GM23338 (cell line): ENCODE results near the gene GNA15. TPM values are rescaled to one million over a fixed set of nuclear protein-coding genes. Genes with fewer than 3 reads are reported as not detected.

ENCODE experiments used
- ATAC-seq: fragments of 200-7000 bp; cut with Tn5 transposase; 3 replicates; pipeline ENCODE4 v1.9.1; 2020
- DNase-seq: peaks from one replicate; pipeline ENCODE4 v3.0.0-alpha.2; 2015; ENCODE audit warnings: low spot score
- H2AFZ ChIP-seq: fragments of 200-600 bp; sonication (generic); 2 replicates; pipeline ENCODE4 v1.8.0; 2016; ENCODE audit warnings: antibody characterized with exemption, mild to moderate bottlenecking, moderate library complexity
- H3F3A ChIP-seq: fragments of 200-600 bp; sonication (generic); replicated peaks from 2 replicates; pipeline ENCODE4 v1.8.0; 2017; ENCODE audit warnings: antibody characterized with exemption, mixed run types, low read depth
- H3K27ac ChIP-seq: fragments of 200-600 bp; sonication (generic); 2 replicates; pipeline ENCODE4 v1.6.1; 2016; ENCODE audit warnings: low read depth
- H3K27me3 ChIP-seq: fragments of 200-600 bp; sonication (generic); 2 replicates; pipeline ENCODE4 v1.8.0; 2016; ENCODE audit warnings: mild to moderate bottlenecking, mixed run types, moderate library complexity; ENCODE audit not compliant: insufficient read depth
- H3K36me3 ChIP-seq: fragments of 200-600 bp; sonication (generic); 2 replicates; pipeline ENCODE4 v1.8.0; 2016; ENCODE audit warnings: mild to moderate bottlenecking; ENCODE audit not compliant: insufficient read depth
- H3K4me1 ChIP-seq: fragments of 200-600 bp; sonication (generic); 2 replicates; pipeline ENCODE4 v1.8.0; 2016; ENCODE audit warnings: mild to moderate bottlenecking, moderate library complexity; ENCODE audit not compliant: insufficient read depth
- H3K4me2 ChIP-seq: fragments of 200-600 bp; sonication (generic); 2 replicates; pipeline ENCODE4 v1.7.1; 2017; ENCODE audit warnings: mixed run types
- H3K4me3 ChIP-seq: fragments of 200-600 bp; sonication (generic); 2 replicates; pipeline ENCODE4 v1.6.1; 2016; ENCODE audit warnings: mixed run types
- H3K79me2 ChIP-seq: fragments of 200-600 bp; sonication (generic); replicated peaks from 2 replicates; pipeline ENCODE4 v1.8.0; 2017; ENCODE audit warnings: mild to moderate bottlenecking; ENCODE audit not compliant: insufficient read depth
- H3K9me2 ChIP-seq: fragments of 200-600 bp; sonication (generic); 2 replicates; pipeline ENCODE4 v1.8.0; 2017; ENCODE audit not compliant: insufficient read depth
- H4K20me1 ChIP-seq: fragments of 200-600 bp; sonication (generic); replicated peaks from 2 replicates; pipeline ENCODE4 v1.8.0; 2017; ENCODE audit warnings: mild to moderate bottlenecking; ENCODE audit not compliant: insufficient read depth
- H3K27ac Mint-ChIP-seq: 2 replicates; pipeline ENCODE4 v1.8.0; 2020; ENCODE audit warnings: inconsistent platforms, mild to moderate bottlenecking, moderate library complexity, mixed read lengths
- H3K27me3 Mint-ChIP-seq: 3 replicates; pipeline ENCODE4 v1.8.0; 2022; ENCODE audit warnings: low read depth, mild to moderate bottlenecking, moderate library complexity, mixed read lengths, inconsistent platforms; ENCODE audit not compliant: insufficient read depth, poor library complexity
- H3K36me3 Mint-ChIP-seq: 3 replicates; pipeline ENCODE4 v1.8.0; 2021; ENCODE audit warnings: low read depth, mild to moderate bottlenecking, inconsistent platforms, moderate library complexity, mixed read lengths
- H3K4me1 Mint-ChIP-seq: 3 replicates; pipeline ENCODE4 v1.8.0; 2020; ENCODE audit warnings: mild to moderate bottlenecking, inconsistent platforms, mixed read lengths
- H3K4me3 Mint-ChIP-seq: 3 replicates; pipeline ENCODE4 v1.8.0; 2021; ENCODE audit warnings: moderate library complexity, mild to moderate bottlenecking, inconsistent platforms, mixed read lengths
- H3K9me3 Mint-ChIP-seq: 3 replicates; pipeline ENCODE4 v1.8.0; 2020; ENCODE audit warnings: moderate library complexity, mild to moderate bottlenecking, inconsistent platforms, mixed read lengths
- CTCF ChIP-seq, 2 experiments: fragments of 200-600 bp in 1 of 2; sonication (generic) in 1 of 2; conservative IDR thresholded peaks; 2 replicates each; pipeline versions ENCODE4 v1.5.1 to v1.6.1; 2016 to 2017; ENCODE audit warnings: antibody characterized with exemption in 2 of 2, low read depth in 2 of 2, mild to moderate bottlenecking in 2 of 2, moderate library complexity in 1 of 2
- ETS1 ChIP-seq: IDR thresholded peaks from 2 replicates; pipeline ENCODE4 v1.6.1; 2016; ENCODE audit warnings: antibody characterized with exemption
- EZH2 ChIP-seq: fragments of 200-600 bp; sonication (generic); IDR thresholded peaks from one replicate; pipeline ENCODE4 v1.8.0; 2017; ENCODE audit warnings: antibody characterized with exemption, mild to moderate bottlenecking, low read depth; ENCODE audit not compliant: unreplicated experiment
- EZH2phosphoT487 ChIP-seq: fragments of 200-600 bp; sonication (generic); IDR thresholded peaks from one replicate; pipeline ENCODE4 v1.8.1; 2018; ENCODE audit warnings: antibody characterized with exemption; ENCODE audit not compliant: unreplicated experiment
- JUNB ChIP-seq: IDR thresholded peaks from one replicate; pipeline ENCODE4 v1.6.1; 2016; ENCODE audit warnings: antibody characterized with exemption; ENCODE audit not compliant: unreplicated experiment
- NANOG ChIP-seq: IDR thresholded peaks from 2 replicates; pipeline ENCODE4 v1.6.1; 2016; ENCODE audit warnings: antibody characterized with exemption, borderline replicate concordance
- POLR2AphosphoS5 ChIP-seq: IDR thresholded peaks from 2 replicates; pipeline ENCODE4 v1.6.1; 2016; ENCODE audit warnings: antibody characterized with exemption, low read depth
- REST ChIP-seq: IDR thresholded peaks from one replicate; pipeline ENCODE4 v1.6.1; 2018; ENCODE audit warnings: antibody characterized with exemption; ENCODE audit not compliant: unreplicated experiment
- STAT1 ChIP-seq: IDR thresholded peaks from one replicate; pipeline ENCODE4 v1.6.1; 2016; ENCODE audit warnings: antibody characterized with exemption; ENCODE audit not compliant: unreplicated experiment
- ZNF114 ChIP-seq: fragments of 250-450 bp; sonication (Bioruptor Pico); IDR thresholded peaks from 2 replicates; pipeline ENCODE4 v1.5.0; 2020; ENCODE audit warnings: mild to moderate bottlenecking, moderate library complexity
- ZNF331 ChIP-seq: fragments of 250-450 bp; sonication (Bioruptor Pico); IDR thresholded peaks from 2 replicates; pipeline ENCODE4 v1.5.0; 2020; ENCODE audit warnings: low read depth, mild to moderate bottlenecking, moderate library complexity
- polyA plus RNA-seq: library from polyadenylated mRNA; unstranded; fragments of >200 nt; fragmentation: Nextera tagmentation; extraction: Ambion mirVana; gene quantifications from 2 replicates; pipeline ENCODE4 v1.2.1, GENCODE V29; 2016
- total RNA-seq: library from RNA; depleted of rRNA; stranded (reverse); fragments of >200 nt; shearing (Covaris generic); gene quantifications from 2 replicates; pipeline ENCODE4 v1.2.3, GENCODE V29; 2014

GNA15 gene
- total and polyA plus RNA-seq, 2 experiments from 2014 or later = 0.14 to 0.31 TPM

GRCh38 chr19:3203805-3204645 lies 68.2 kb downstream of the GNA15 start (continued):
- TF ChIP-seq REST = no peak

GRCh38 chr19:3204646-3205275 lies 68.9 kb downstream of the GNA15 start:
- Histone ChIP-seq H3K36me3 (peaks cover 12% of the 10 kb centered on the region), H4K20me1 (peaks cover 3% of the 10 kb centered on the region; the same call in 1 of the 2 replicates), H3K27ac (no peak overlapping the region), H3K79me2 (no peaks in the 10 kb centered on the region), H3K27me3 (no peaks in the 10 kb centered on the region), H3K4me2 (no peak overlapping the region), H3K9me2 (no peaks in the 10 kb centered on the region), H3K4me1 (no peaks in the 10 kb centered on the region), H3K4me3 (no peak overlapping the region), H2AFZ (no peak overlapping the region), H3F3A (no peaks in the 10 kb centered on the region)
- Mint-ChIP-seq H3K4me1 (peaks cover 3% of the 10 kb centered on the region; the same call in 1 of the 3 replicates), H3K27me3 (peaks cover 9% of the 10 kb centered on the region), H3K4me3 (no peak overlapping the region), H3K36me3 (peaks cover 25% of the 10 kb centered on the region), H3K27ac (no peak overlapping the region), H3K9me3 (no peaks in the 10 kb centered on the region)
- ATAC-seq (no peak), DNase-seq (no peak)
- TF ChIP-seq NANOG (no peak), JUNB (no peak)

- peaks cover 12% of the 10 kb centered on the region for H3K36me3 ChIP-seq
- no peaks in the 10 kb centered on the region for H3K27me3 ChIP-seq
- H3K27ac ChIP-seq = no peak overlapping the region
- Mint-ChIP-seq H3K4me3 (no peak overlapping the region), H3K9me3 (no peaks in the 10 kb centered on the region), H3K4me1 (peaks cover 8% of the 10 kb centered on the region), H3K27ac (no peak overlapping the region), H3K27me3 (peaks cover 10% of the 10 kb centered on the region), H3K36me3 (peaks cover 25% of the 10 kb centered on the region)
- peaks cover 4% of the 10 kb centered on the region; the same call in 1 of the 2 replicates for H3K4me1 ChIP-seq
- no peak overlapping the region for H3K4me3 ChIP-seq
- no peaks in the 10 kb centered on the region for H3K79me2 ChIP-seq
- H3K9me2 ChIP-seq = no peaks in the 10 kb centered on the region
- no peak overlapping the region for H3K4me2 ChIP-seq
- no peak overlapping the region for H2AFZ ChIP-seq
- DNase-seq = no peak
- no peak for ATAC-seq
- H3F3A ChIP-seq = no peaks in the 10 kb centered on the region
- H4K20me1 ChIP-seq = peaks cover 6% of the 10 kb centered on the region; the same call in 1 of the 2 replicates
- TF ChIP-seq ZNF331 (CRISPR knock-in tag) (no peak), ZNF114 (CRISPR knock-in tag) (no peak), EZH2phosphoT487 (no peak), EZH2 (no peak), CTCF (conservative IDR thresholded peaks at IDR 0.05; ENCODE audit: low read depth in 2 of 2) (no peak), NANOG (no peak), ETS1 (no peak), STAT1 (no peak), POLR2AphosphoS5 (no peak)
Measured at GRCh38 chr19:3206216-3206953, 70.6 kb downstream of the GNA15 start.
